Measurements from ENCODE around the gene KLK2. TPM values are rescaled to one million over a fixed set of nuclear protein-coding genes. Genes with fewer than 3 reads are reported as not detected.

Gene KLK2
- total and polyA plus RNA-seq, 2 of the 8 experiments (the other 6 are each of a cell fraction or from before 2014, with no cell fraction given), result 0.20 TPM; not detected in 1

- H2AFZ ChIP-seq (ENCODE audit: low read length), result no peak overlapping the region
- H3K4me2 ChIP-seq (ENCODE audit: insufficient read depth in 1 of 2, low read depth in 2 of 2, low read length in 2 of 2), result no peak overlapping the region
- H2BK5ac ChIP-seq (ENCODE audit: low read depth, low read length), result no peak overlapping the region
- no peak overlapping the region for H3K4ac ChIP-seq (replicated peaks; ENCODE audit: insufficient read length, low read depth, low read length)
- FAIRE-seq, result no peak
- H2BK20ac ChIP-seq (ENCODE audit: low read length), result no peak overlapping the region
- H3K36me3 ChIP-seq (ENCODE audit: control insufficient read depth in 2 of 4, insufficient read depth in 4 of 4, low read length in 3 of 4), result no peaks in the 10 kb centered on the region
- no peak overlapping the region for H4K91ac ChIP-seq (replicated peaks; ENCODE audit: insufficient read length, low read length)
- peaks cover 8% of the 10 kb centered on the region; the same call in 1 of the 2 replicates for H3K23me2 ChIP-seq (ENCODE audit: low read depth, low read length)
- ChIA-PET POLR2A (ENCODE audit: partially characterized antibody) (interaction anchor here (0.6 to 5.4 kb wide), 5 partner anchors 32 to 913 kb away, joined by 3 to 24 read pairs (median 5); no protein-coding TSS in a partner anchor), CTCF (ENCODE audit: partially characterized antibody) (interaction anchor here (0.9 to 1.4 kb wide), 6 partner anchors 18 to 168 kb away, joined by 3 to 6 read pairs (median 4); partner anchors contain the start of gene KLK3)
- no peaks in the 10 kb centered on the region for H3K79me1 ChIP-seq (ENCODE audit: low read depth, low read length)
- H3K27ac ChIP-seq (ENCODE audit: low read depth, low read length), result no peak overlapping the region
- no peak overlapping the region for H3K23ac ChIP-seq (ENCODE audit: insufficient read length)
- TF ChIP-seq YY1 (IDR thresholded peaks at IDR 0.05; ENCODE audit: low read depth, low read length), result no peak
- no peak for TF ChIP-seq TBP (IDR thresholded peaks at IDR 0.05; ENCODE audit: low read depth, low read length)
- TF ChIP-seq NRF1 (IDR thresholded peaks at IDR 0.05; ENCODE audit: low read depth, low read length), result no peak
- no peak for TF ChIP-seq ATF2 (IDR thresholded peaks at IDR 0.05; ENCODE audit: low read length)
- no peak for TF ChIP-seq SUZ12 (IDR thresholded peaks at IDR 0.05; ENCODE audit: low read length)
- TF ChIP-seq CTBP2 (IDR thresholded peaks at IDR 0.05; ENCODE audit: borderline replicate concordance, insufficient read depth, insufficient read length, low read length), result no peak
- no peaks in the 10 kb centered on the region for H3K9me3 ChIP-seq (ENCODE audit: insufficient read depth in 2 of 2, low read depth in 1 of 2, low read length in 1 of 2)
- H4K8ac ChIP-seq (ENCODE audit: extremely low read depth, insufficient read depth, low read length), result no peak overlapping the region
- no peak overlapping the region for H4K5ac ChIP-seq (ENCODE audit: insufficient read length, low read depth, low read length)
- H2BK12ac ChIP-seq (ENCODE audit: low read depth, low read length), result peak overlapping the region; percentile 50; the same call in 1 of the 2 replicates
- H3K27me3 ChIP-seq (replicated peaks in 1 of 4; ENCODE audit: control insufficient read depth in 3 of 4, extremely low read depth in 1 of 4, insufficient read depth in 3 of 4, low read length in 3 of 4), result peaks cover 0 to 22% (median 7%) of the 10 kb centered on the region in 4 experiments; a peak in 6 of 7 replicates
- no peaks in the 10 kb centered on the region for H4K20me1 ChIP-seq (replicated peaks in 1 of 2; ENCODE audit: control insufficient read depth in 1 of 2, insufficient read depth in 2 of 2, low read length in 2 of 2)
- peaks cover 0 to 7% (median 2%) of the 10 kb centered on the region in 4 experiments; a peak in 3 of 7 replicates for H3K4me1 ChIP-seq (replicated peaks in 1 of 4; ENCODE audit: control insufficient read depth in 3 of 4, insufficient read depth in 4 of 4, low read length in 3 of 4)
- no peak overlapping the region for H3K18ac ChIP-seq (ENCODE audit: extremely low read depth, low read length)
- no peak overlapping the region for H3K56ac ChIP-seq (replicated peaks; ENCODE audit: insufficient read length, low read depth, low read length)
- H3K79me2 ChIP-seq (ENCODE audit: control insufficient read depth in 1 of 2, insufficient read depth in 2 of 2, low read length in 2 of 2), result no peaks in the 10 kb centered on the region
- no peak overlapping the region for H2BK15ac ChIP-seq (ENCODE audit: low read length)
- no peak overlapping the region for H2BK120ac ChIP-seq (replicated peaks; ENCODE audit: low read depth, low read length)
- WGBS, 2 experiments (ENCODE audit: extremely low coverage in 1 of 2, insufficient coverage in 1 of 2, insufficient read length in 1 of 2, insufficient replicate concordance in 2 of 2, low coverage in 1 of 2, low lambda C conversion rate in 2 of 2, missing lambda C conversion rate in 1 of 2), result 91% methylated on average over 10 of the region's 10 CpGs; no CpG with 5 or more reads in 1 of the 2 experiments
- no peak overlapping the region for H3K14ac ChIP-seq (ENCODE audit: insufficient read length)
- no peak overlapping the region for H3K9ac ChIP-seq (replicated peaks in 1 of 4; ENCODE audit: extremely low read depth in 1 of 4, low read depth in 3 of 4, low read length in 3 of 4)
- no peak overlapping the region for H2AK5ac ChIP-seq (ENCODE audit: low read depth, low read length)
- no peak for DNase-seq (ENCODE audit: low read depth in 1 of 2, low spot score in 2 of 2)
- H3K4me3 ChIP-seq (ENCODE audit: extremely low read depth in 1 of 4, insufficient read depth in 2 of 4, low read depth in 3 of 4, low read length in 4 of 4), result no peak overlapping the region
Measured at GRCh38 chr19:50837300-50837699, 35.9 kb upstream of the KLK2 start.
